GM13977 (cell line): ENCODE data around the gene NDUFA11.
A peak's percentile ranks its signal among the peaks of the same experiment; 100 is the strongest.

Experiments used
- DNase-seq: peaks from one replicate; pipeline ENCODE4 v3.0.0; 2012; ENCODE audit warnings: low spot score
- CTCF ChIP-seq: IDR thresholded peaks from 2 replicates; pipeline ENCODE4 v1.5.1; 2012; ENCODE audit warnings: mild to moderate bottlenecking, control low read depth; ENCODE audit not compliant: insufficient read depth; ENCODE audit errors: extremely low read depth, missing control alignments
- in situ Hi-C: fragments of 300-500 bp; cut with MboI; formaldehyde crosslinking; loops from one replicate; pipeline ENCODE4 v1.12.0; 2022; ENCODE audit warnings: low sequenced_read_pairs, low pct_unique_long_range_greater_than_20kb, mixed read lengths, inconsistent platforms; ENCODE audit not compliant: unreplicated experiment

Gene NDUFA11

GRCh38 chr19:5903056-5903623 lies 450 bp downstream of the NDUFA11 start:
- in situ Hi-C loops: no loop called here
- peak; percentile 54 for DNase-seq
- no peak for TF ChIP-seq CTCF

GRCh38 chr19:5900976-5901375 lies 2.6 kb downstream of the NDUFA11 start:
- in situ Hi-C loops: no loop called here
- TF ChIP-seq CTCF: no peak
- DNase-seq: no peak

GRCh38 chr19:5899728-5900526 lies 3.7 kb downstream of the NDUFA11 start:
- DNase-seq: no peak
- in situ Hi-C loops: no loop called here
- TF ChIP-seq CTCF: no peak

- peak; percentile 14 for TF ChIP-seq CTCF
- DNase-seq: no peak
- in situ Hi-C loops: no loop called here
Observed at GRCh38 chr19:5897189-5897969, 6.2 kb downstream of the NDUFA11 start.

- TF ChIP-seq CTCF: no peak
- no peak for DNase-seq
- in situ Hi-C loops: no loop called here
Observed at GRCh38 chr19:5896365-5897076, 7.1 kb downstream of the NDUFA11 start.

- no peak for DNase-seq
- TF ChIP-seq CTCF: no peak
- in situ Hi-C loops: no loop called here
Observed at GRCh38 chr19:5895890-5896289, 7.7 kb downstream of the NDUFA11 start.
